OCI-LY7 (cell line): Measurements from ENCODE around the gene L3MBTL1.

Source experiments
- EZH2phosphoT487 ChIP-seq: fragments of 200-600 bp; sonication (generic); IDR thresholded peaks from 2 replicates; pipeline ENCODE4 v1.6.1; 2018; ENCODE audit warnings: low read depth, borderline replicate concordance, mild to moderate bottlenecking, mixed run types, antibody characterized with exemption, low read length, moderate library complexity, mixed read lengths
- TF ChIP-seq, protein P1 (sequence below): fragments of 200-600 bp; sonication (generic); conservative IDR thresholded peaks from 2 replicates; pipeline ENCODE4 v1.5.1; 2014; ENCODE audit warnings: mild to moderate bottlenecking, antibody characterized with exemption, low read length, moderate library complexity, mixed read lengths

DNA sequence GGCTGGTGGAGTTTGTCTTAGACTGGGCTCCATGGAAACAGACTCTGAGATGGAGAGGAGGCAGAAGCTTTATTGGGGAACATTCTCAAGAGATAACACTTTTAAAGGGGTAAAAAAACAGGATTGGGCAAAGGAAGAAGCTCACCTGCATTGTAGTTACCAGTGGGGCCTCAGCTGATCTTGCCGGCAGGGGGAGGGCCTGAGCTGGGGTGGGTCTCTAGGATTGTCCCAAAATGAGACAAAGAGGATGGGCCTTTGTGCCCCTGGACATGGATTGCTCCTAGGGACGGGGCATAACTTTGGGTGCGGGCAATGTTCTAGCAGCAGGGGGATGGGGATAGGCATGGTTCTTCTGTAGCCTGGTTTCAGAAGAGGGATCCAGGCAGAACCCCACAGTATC, 63.8 kb downstream of the L3MBTL1 start:
- TF ChIP-seq, protein P1, sequence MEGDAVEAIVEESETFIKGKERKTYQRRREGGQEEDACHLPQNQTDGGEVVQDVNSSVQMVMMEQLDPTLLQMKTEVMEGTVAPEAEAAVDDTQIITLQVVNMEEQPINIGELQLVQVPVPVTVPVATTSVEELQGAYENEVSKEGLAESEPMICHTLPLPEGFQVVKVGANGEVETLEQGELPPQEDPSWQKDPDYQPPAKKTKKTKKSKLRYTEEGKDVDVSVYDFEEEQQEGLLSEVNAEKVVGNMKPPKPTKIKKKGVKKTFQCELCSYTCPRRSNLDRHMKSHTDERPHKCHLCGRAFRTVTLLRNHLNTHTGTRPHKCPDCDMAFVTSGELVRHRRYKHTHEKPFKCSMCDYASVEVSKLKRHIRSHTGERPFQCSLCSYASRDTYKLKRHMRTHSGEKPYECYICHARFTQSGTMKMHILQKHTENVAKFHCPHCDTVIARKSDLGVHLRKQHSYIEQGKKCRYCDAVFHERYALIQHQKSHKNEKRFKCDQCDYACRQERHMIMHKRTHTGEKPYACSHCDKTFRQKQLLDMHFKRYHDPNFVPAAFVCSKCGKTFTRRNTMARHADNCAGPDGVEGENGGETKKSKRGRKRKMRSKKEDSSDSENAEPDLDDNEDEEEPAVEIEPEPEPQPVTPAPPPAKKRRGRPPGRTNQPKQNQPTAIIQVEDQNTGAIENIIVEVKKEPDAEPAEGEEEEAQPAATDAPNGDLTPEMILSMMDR = peak; percentile 73
- no peak for TF ChIP-seq EZH2phosphoT487
